Heart left ventricle (tissue), 16 donors: ENCODE results near the gene GPC3. TPM values are rescaled to one million over a fixed set of nuclear protein-coding genes. Genes with fewer than 3 reads are reported as not detected.

ENCODE experiments used
- ATAC-seq, 4 donors: fragments of 200-7000 bp; cut with Tn5 transposase; one replicate each; pipeline ENCODE4 v1.9.1; 2020 to 2022; ENCODE audit warnings: moderate library complexity in 4 of 4, mild to moderate bottlenecking in 3 of 4, moderate number of reproducible peaks in 1 of 4
- DNase-seq, 5 donors: peaks; one replicate each; pipeline ENCODE4 v3.0.0-alpha.2; 2020
- H3K27ac ChIP-seq, 12 donors: fragments of 200-600 bp; sonication (generic) in 4 of 12; one replicate each; pipeline versions ENCODE4 v1.5.0 to v1.8.0; 2016 to 2022; ENCODE audit warnings: mild to moderate bottlenecking in 2 of 12
- H3K27me3 ChIP-seq, 9 donors: fragments of 200-600 bp; sonication (generic) in 2 of 9; one replicate each; pipeline versions ENCODE4 v1.5.1 to v1.8.0; 2016 to 2022; ENCODE audit warnings: mild to moderate bottlenecking in 3 of 9
- H3K36me3 ChIP-seq, 9 donors: fragments of 200-600 bp; sonication (generic) in 2 of 9; one replicate each; pipeline versions ENCODE4 v1.5.0 to v1.8.0; 2018 to 2022; ENCODE audit warnings: mild to moderate bottlenecking in 2 of 9
- H3K4me1 ChIP-seq, 12 donors: fragments of 200-600 bp; sonication (generic) in 4 of 12; one replicate each; pipeline versions ENCODE4 v1.5.0 to v1.8.0; 2016 to 2022; ENCODE audit warnings: mild to moderate bottlenecking in 3 of 12
- H3K4me3 ChIP-seq, 12 donors: fragments of 200-600 bp; sonication (generic) in 4 of 12; one replicate each; pipeline versions ENCODE4 v1.5.0 to v1.8.0; 2017 to 2022; ENCODE audit warnings: mild to moderate bottlenecking in 9 of 12, moderate library complexity in 4 of 12
- H3K9me3 ChIP-seq, 12 donors: fragments of 200-600 bp; sonication (generic) in 4 of 12; one replicate each; pipeline versions ENCODE4 v1.5.0 to v1.8.0; 2016 to 2022; ENCODE audit warnings: mild to moderate bottlenecking in 1 of 12
- CTCF ChIP-seq, 12 donors: fragments of 200-600 bp; sonication (generic) in 4 of 12; IDR thresholded peaks; one replicate each; pipeline versions ENCODE4 v1.5.0 to v1.8.0; 2018 to 2022; ENCODE audit warnings: antibody characterized with exemption in 12 of 12, mild to moderate bottlenecking in 5 of 12
- POLR2A ChIP-seq, 2 donors: fragments of 450-650 bp; IDR thresholded peaks; one replicate each; pipeline ENCODE4 v1.6.1; 2017; ENCODE audit warnings: antibody characterized with exemption in 2 of 2, mild to moderate bottlenecking in 2 of 2, moderate library complexity in 2 of 2
- WGBS, 4 donors: extraction: QIAGEN DNeasy Blood & Tissue Kit in 2 of 4; methylation state at CpG; one replicate each; pipeline versions ENCODE4 v1.1.5 to v1.1.7; 2013 to 2018; 5-methylcytosine and 5-hydroxymethylcytosine counted together
- intact Hi-C, 10 donors: fragments of 100-400 bp; cut with DNase I; formaldehyde crosslinking; loops; one replicate each; pipeline versions ENCODE4 v1.11.1 to v1.14.2; 2022
- polyA plus RNA-seq, 2 donors: library from polyadenylated mRNA; stranded (reverse); fragments of 200-250 nt; gene quantifications; one replicate each; pipeline ENCODE4 v1.2.3, GENCODE V29; 2013
- total RNA-seq, 9 donors: library from RNA; depleted of rRNA in 2 of 9; stranded (reverse); fragments of >200 nt in 2 of 9; fragmentation: NEBNext Ultra II Directional in 3 of 9; extraction: Animal tissue kit (Norgen Biotek cat#: 25700) in 3 of 9; gene quantifications; one replicate each; pipeline versions ENCODE4 v1.1.0 to v1.2.4, GENCODE V29; 2016 to 2023
- donor health status: ischemic (EF 13 %, LVEDD 7.1; RV severe dilation, severe dysfunction).
- donor health status: healthy with polysubstance abuse.
- donor health status: DM: no; HTN: yes; CAD: no.
- donor health status: DM: no; HTN: no; CAD: no.
- donor health status: ischemic (EF 25% LVEDD 6.9; RV normal size, moderate dysfunction).
- donor health status: ischemic (EF 25% LVEDD 5.7; RV mildly dilated, moderate dysfunction).
- donor health status: healthy.
- donor health status: DM: yes; HTN: yes; CAD: no.
- donor health status: ischemic (EF 35%, LVEDD 5.7; RV mildly dilated, moderate dysfunction).
- donor health status: nonischemic (EF 11% LVEDD 7.7; RV severe dilation, severe dysfunction).
- donor health status: DM: yes; HTN: yes; CAD: no.
- donor health status: PGD.
- donor health status: ischemic (EF 29% LVEDD 5.4; RV normal size, mild dysfunction).
- donor health status: nonischemic (EF 23%, LVEDD 6.1; RV moderate dilation, normal function).

Gene GPC3
- total and polyA plus RNA-seq, 11 donors, result 0.19 to 16.9 (median 2.8) TPM

- H3K4me3 ChIP-seq, result no peak overlapping the region
- peaks cover 0 to 21% (median 0%) of the 10 kb centered on the region in 9 donors for H3K27me3 ChIP-seq
- ATAC-seq (no peak), DNase-seq (no peak)
- H3K36me3 ChIP-seq, result no peaks in the 10 kb centered on the region
- no peaks in the 10 kb centered on the region for H3K4me1 ChIP-seq
- no peak overlapping the region for H3K27ac ChIP-seq
- 68 to 71% (median 68%) methylated on average over 4 of the region's 4 CpGs for WGBS, 4 donors
- H3K9me3 ChIP-seq, result no peaks in the 10 kb centered on the region
- no peak for TF ChIP-seq CTCF (IDR thresholded peaks at IDR 0.05)
- TF ChIP-seq POLR2A (IDR thresholded peaks at IDR 0.05), result no peak
- intact Hi-C loops, result no loop called here
These were observed 235.4 kb downstream of the GPC3 start for GRCh38 chrX:133749951-133750350.

GRCh38 chrX:133749370-133749769, 236.0 kb downstream of the GPC3 start:
- intact Hi-C loops, result no loop called here
- Histone ChIP-seq H3K36me3 (no peaks in the 10 kb centered on the region), H3K27ac (no peak overlapping the region), H3K4me3 (no peak overlapping the region), H3K9me3 (no peaks in the 10 kb centered on the region), H3K27me3 (peaks cover 0 to 16% (median 0%) of the 10 kb centered on the region in 9 donors), H3K4me1 (no peaks in the 10 kb centered on the region)
- WGBS, 4 donors, result 34 to 46% (median 38%) methylated on average over 4 of the region's 4 CpGs
- no peak for DNase-seq
- TF ChIP-seq CTCF (IDR thresholded peaks at IDR 0.05) (no peak), POLR2A (IDR thresholded peaks at IDR 0.05) (no peak)
- ATAC-seq, result no peak

- WGBS, 4 donors, result 51 to 81% (median 71%) methylated on average over 2 of the region's 2 CpGs
- no peak for ATAC-seq
- intact Hi-C loops, result no loop called here
These were observed 238.2 kb downstream of the GPC3 start for GRCh38 chrX:133747196-133747595.

GRCh38 chrX:133746593-133746992, 238.8 kb downstream of the GPC3 start:
- 18 to 43% (median 27%) methylated on average over 1 of the region's 1 CpG for WGBS, 4 donors
- DNase-seq, result no peak
- H3K9me3 ChIP-seq, result no peaks in the 10 kb centered on the region
- H3K4me3 ChIP-seq, result no peak overlapping the region
- intact Hi-C loops, result no loop called here
- no peaks in the 10 kb centered on the region for H3K4me1 ChIP-seq
- no peaks in the 10 kb centered on the region for H3K36me3 ChIP-seq
- H3K27me3 ChIP-seq, result peaks cover 0 to 20% (median 0%) of the 10 kb centered on the region in 9 donors
- TF ChIP-seq CTCF (IDR thresholded peaks at IDR 0.05), result no peak
- TF ChIP-seq POLR2A (IDR thresholded peaks at IDR 0.05), result no peak
- H3K27ac ChIP-seq, result peak overlapping the region in 1 of 12 donors; percentile 4
- no peak for ATAC-seq

More at GRCh38 chrX:133747196-133747595, 238.2 kb downstream of the GPC3 start:
- H3K27me3 ChIP-seq, result peaks cover 0 to 19% (median 0%) of the 10 kb centered on the region in 9 donors
- no peak for DNase-seq
- no peaks in the 10 kb centered on the region for H3K4me1 ChIP-seq
- TF ChIP-seq POLR2A (IDR thresholded peaks at IDR 0.05), result no peak
- no peaks in the 10 kb centered on the region for H3K9me3 ChIP-seq
- no peak overlapping the region for H3K27ac ChIP-seq
- H3K36me3 ChIP-seq, result no peaks in the 10 kb centered on the region
- no peak overlapping the region for H3K4me3 ChIP-seq

GRCh38 chrX:133745349-133745748, 240.0 kb downstream of the GPC3 start:
- Histone ChIP-seq H3K4me1 (no peaks in the 10 kb centered on the region), H3K27me3 (peaks cover 0 to 25% (median 0%) of the 10 kb centered on the region in 9 donors), H3K4me3 (no peak overlapping the region), H3K36me3 (no peaks in the 10 kb centered on the region), H3K27ac (no peak overlapping the region), H3K9me3 (no peaks in the 10 kb centered on the region)
- ATAC-seq, result no peak
- intact Hi-C loops, result no loop called here
- TF ChIP-seq CTCF (IDR thresholded peaks at IDR 0.05) (no peak), POLR2A (IDR thresholded peaks at IDR 0.05) (no peak)
- no peak for DNase-seq
